PC-3 (cell line): ENCODE results near the gene KCNJ3. TPM values are rescaled to one million over a fixed set of nuclear protein-coding genes. Genes with fewer than 3 reads are reported as not detected.
"Not testable (repeated sequence)": the region's sequence is repeated elsewhere in the genome, so short reads cannot be mapped to it uniquely, and the experiment has no call there.

Source experiments
- ATAC-seq: fragments of 200-7000 bp; cut with Tn5 transposase; 2 replicates; pipeline ENCODE4 v1.9.1; 2020; ENCODE audit warnings: mild to moderate bottlenecking, moderate library complexity
- BruUV-seq: library from RNA; stranded (reverse); fragments of 400-500 nt; replicated peaks from 2 replicates; lab custom pipeline; 2021; lab: Mats Ljungman, UMichigan
- CTCF ChIA-PET: fragments of 300-600 bp; sonication (Branson Sonifier 250); formaldehyde crosslinking; loops from one replicate; lab custom pipeline; 2022; ENCODE audit warnings: antibody characterized with exemption; lab: Charles Lee
- POLR2A ChIA-PET: fragments of 300-600 bp; sonication (Branson Sonifier 250); formaldehyde crosslinking; loops from one replicate; lab custom pipeline; 2022; ENCODE audit warnings: antibody characterized with exemption; ENCODE audit not compliant: unreplicated experiment; lab: Charles Lee
- DNase-seq: peaks from one replicate; pipeline ENCODE4 v3.0.0-alpha.2; 2015
- H2AFZ ChIP-seq: fragments of 300-600 bp; sonication (generic); 2 replicates; pipeline ENCODE4 v1.6.0; 2016; ENCODE audit warnings: antibody characterized with exemption, low read length
- H3F3A ChIP-seq: fragments of 300-600 bp; sonication (generic); one replicate; pipeline ENCODE4 v1.6.0; 2017; ENCODE audit warnings: antibody characterized with exemption, low read length, control low read depth, mild to moderate bottlenecking; ENCODE audit not compliant: unreplicated experiment
- H3K27ac ChIP-seq: fragments of 300-600 bp; sonication (generic); 2 replicates; pipeline ENCODE4 v1.5.1; 2016; ENCODE audit warnings: mild to moderate bottlenecking, low read length
- H3K27me3 ChIP-seq: fragments of 300-600 bp; sonication (generic); 2 replicates; pipeline ENCODE4 v1.6.1; 2016; ENCODE audit warnings: low read length, mixed read lengths
- H3K36me3 ChIP-seq: fragments of 300-600 bp; sonication (generic); 2 replicates; pipeline ENCODE4 v1.6.1; 2016; ENCODE audit warnings: low read depth, mixed run types, low read length, mixed read lengths
- H3K4me1 ChIP-seq: fragments of 300-600 bp; sonication (generic); 2 replicates; pipeline ENCODE4 v1.5.1; 2016; ENCODE audit warnings: low read length; ENCODE audit not compliant: insufficient read depth
- H3K4me2 ChIP-seq: fragments of 300-600 bp; sonication (generic); 2 replicates; pipeline ENCODE4 v1.6.0; 2016; ENCODE audit warnings: low read length
- H3K4me3 ChIP-seq: fragments of 300-600 bp; sonication (generic); 2 replicates; pipeline ENCODE4 v1.5.1; 2016; ENCODE audit warnings: mild to moderate bottlenecking, low read length, mixed read lengths
- H3K79me2 ChIP-seq: fragments of 300-600 bp; sonication (generic); 2 replicates; pipeline ENCODE4 v1.6.1; 2017; ENCODE audit warnings: low read length, mixed read lengths
- H3K9ac ChIP-seq: fragments of 300-600 bp; sonication (generic); 2 replicates; pipeline ENCODE4 v1.6.0; 2016; ENCODE audit warnings: mild to moderate bottlenecking, low read length
- H3K9me2 ChIP-seq: fragments of 300-600 bp; sonication (generic); replicated peaks from 2 replicates; pipeline ENCODE4 v1.6.1; 2016; ENCODE audit warnings: mixed run types, low read length, mixed read lengths
- H3K9me3 ChIP-seq: fragments of 300-600 bp; sonication (generic); 2 replicates; pipeline ENCODE4 v1.6.1; 2016; ENCODE audit warnings: low read length, mixed read lengths
- H4K20me1 ChIP-seq: fragments of 300-600 bp; sonication (generic); 2 replicates; pipeline ENCODE4 v1.6.1; 2016; ENCODE audit warnings: low read length, mixed read lengths
- EZH2 ChIP-seq: fragments of 300-600 bp; sonication (generic); IDR thresholded peaks from one replicate; pipeline ENCODE4 v1.6.1; 2017; ENCODE audit warnings: antibody characterized with exemption, mild to moderate bottlenecking, low read length; ENCODE audit not compliant: unreplicated experiment
- EZH2phosphoT487 ChIP-seq: fragments of 300-600 bp; sonication (generic); IDR thresholded peaks from 2 replicates; pipeline ENCODE4 v1.6.1; 2018; ENCODE audit warnings: mild to moderate bottlenecking, antibody characterized with exemption, low read length, borderline replicate concordance
- intact Hi-C: fragments of 100-400 bp; cut with micrococcal nuclease; formaldehyde crosslinking; loops from 2 replicates; pipeline ENCODE4 v1.9.0; 2023
- total RNA-seq: library from RNA; depleted of rRNA; stranded (reverse); fragments of >200 nt; gene quantifications from 2 replicates; pipeline ENCODE4 v1.2.3, GENCODE V29; 2014
- TF ChIP-seq, protein P1 (sequence below): fragments of 300-600 bp; sonication (generic); conservative IDR thresholded peaks from 2 replicates; pipeline ENCODE4 v1.5.1; 2017; ENCODE audit warnings: antibody characterized with exemption, low read depth, mild to moderate bottlenecking, low read length

The KCNJ3 gene
- total RNA-seq, 1 experiment from 2014 or later, result not detected

DNA sequence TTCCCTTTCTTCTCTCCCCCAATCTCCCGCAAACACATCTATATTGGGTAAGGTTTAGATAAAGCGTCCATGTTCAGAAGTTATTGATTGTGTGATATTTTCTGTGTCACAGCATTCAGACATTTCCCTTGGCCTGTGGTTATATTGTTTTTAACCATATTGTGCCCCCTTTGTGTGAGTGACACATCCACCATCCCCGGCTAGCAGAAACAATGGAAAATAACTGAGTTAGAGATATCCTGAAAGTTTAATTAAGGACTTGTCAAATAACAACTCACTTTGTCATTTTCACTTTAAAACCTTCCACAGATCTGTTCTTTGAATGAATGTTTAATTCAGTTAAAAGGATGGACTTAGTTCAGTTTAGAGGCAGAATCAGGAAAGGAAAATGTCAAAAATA, 151.0 kb downstream of the KCNJ3 start:
- H3K4me3 ChIP-seq, result no peak overlapping the region
- H3K9ac ChIP-seq, result no peak overlapping the region
- H3K79me2 ChIP-seq, result no peaks in the 10 kb centered on the region
- H3K9me3 ChIP-seq, result no peaks in the 10 kb centered on the region
- H3K27ac ChIP-seq, result no peak overlapping the region
- H3K4me2 ChIP-seq, result no peak overlapping the region
- no peaks in the 10 kb centered on the region for H3K27me3 ChIP-seq
- H3F3A ChIP-seq, result no peaks in the 10 kb centered on the region
- intact Hi-C loops, result no loop called here
- H3K9me2 ChIP-seq, result no peaks in the 10 kb centered on the region
- no peaks in the 10 kb centered on the region for H4K20me1 ChIP-seq
- ChIA-PET POLR2A (no interaction called here), CTCF (no interaction called here)
- ATAC-seq, result no peak
- DNase-seq, result no peak
- TF ChIP-seq EZH2phosphoT487, result no peak
- TF ChIP-seq, protein P1, sequence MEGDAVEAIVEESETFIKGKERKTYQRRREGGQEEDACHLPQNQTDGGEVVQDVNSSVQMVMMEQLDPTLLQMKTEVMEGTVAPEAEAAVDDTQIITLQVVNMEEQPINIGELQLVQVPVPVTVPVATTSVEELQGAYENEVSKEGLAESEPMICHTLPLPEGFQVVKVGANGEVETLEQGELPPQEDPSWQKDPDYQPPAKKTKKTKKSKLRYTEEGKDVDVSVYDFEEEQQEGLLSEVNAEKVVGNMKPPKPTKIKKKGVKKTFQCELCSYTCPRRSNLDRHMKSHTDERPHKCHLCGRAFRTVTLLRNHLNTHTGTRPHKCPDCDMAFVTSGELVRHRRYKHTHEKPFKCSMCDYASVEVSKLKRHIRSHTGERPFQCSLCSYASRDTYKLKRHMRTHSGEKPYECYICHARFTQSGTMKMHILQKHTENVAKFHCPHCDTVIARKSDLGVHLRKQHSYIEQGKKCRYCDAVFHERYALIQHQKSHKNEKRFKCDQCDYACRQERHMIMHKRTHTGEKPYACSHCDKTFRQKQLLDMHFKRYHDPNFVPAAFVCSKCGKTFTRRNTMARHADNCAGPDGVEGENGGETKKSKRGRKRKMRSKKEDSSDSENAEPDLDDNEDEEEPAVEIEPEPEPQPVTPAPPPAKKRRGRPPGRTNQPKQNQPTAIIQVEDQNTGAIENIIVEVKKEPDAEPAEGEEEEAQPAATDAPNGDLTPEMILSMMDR, result no peak
- no peak for TF ChIP-seq EZH2
- no TSS peak for BruUV-seq
- no peaks in the 10 kb centered on the region for H3K36me3 ChIP-seq
- no peaks in the 10 kb centered on the region for H3K4me1 ChIP-seq
- H2AFZ ChIP-seq, result no peak overlapping the region

DNA sequence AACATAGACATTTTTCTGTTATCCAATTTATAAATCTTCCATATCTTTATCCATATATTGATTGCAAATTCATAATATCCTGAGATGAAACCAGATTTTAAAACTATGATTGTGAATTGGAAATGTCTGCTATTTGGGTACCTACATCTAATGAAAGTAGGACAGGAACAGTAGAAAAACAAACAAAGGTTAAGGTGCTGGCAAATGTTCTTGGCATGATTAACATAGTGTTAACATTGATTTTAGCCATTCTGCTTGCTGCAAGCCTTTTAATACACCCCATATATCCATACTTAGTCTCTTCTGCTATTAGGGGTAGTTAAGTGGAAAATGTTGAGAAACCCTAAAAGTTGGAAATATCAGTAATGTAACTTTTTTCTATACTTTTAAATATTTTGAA, 152.0 kb downstream of the KCNJ3 start:
- Histone ChIP-seq H4K20me1 (no peaks in the 10 kb centered on the region), H3K36me3 (no peaks in the 10 kb centered on the region), H3K4me1 (no peaks in the 10 kb centered on the region), H3F3A (no peaks in the 10 kb centered on the region), H3K27me3 (no peaks in the 10 kb centered on the region), H3K27ac (no peak overlapping the region), H3K79me2 (no peaks in the 10 kb centered on the region), H2AFZ (no peak overlapping the region), H3K9me3 (no peaks in the 10 kb centered on the region), H3K4me2 (no peak overlapping the region), H3K9ac (no peak overlapping the region), H3K9me2 (no peaks in the 10 kb centered on the region), H3K4me3 (no peak overlapping the region)
- DNase-seq (no peak), ATAC-seq (no peak)
- ChIA-PET POLR2A (no interaction called here), CTCF (no interaction called here)
- no TSS peak for BruUV-seq
- intact Hi-C loops, result no loop called here
- no peak for TF ChIP-seq EZH2phosphoT487
- no peak for TF ChIP-seq EZH2
- TF ChIP-seq, protein P1, result no peak

DNA sequence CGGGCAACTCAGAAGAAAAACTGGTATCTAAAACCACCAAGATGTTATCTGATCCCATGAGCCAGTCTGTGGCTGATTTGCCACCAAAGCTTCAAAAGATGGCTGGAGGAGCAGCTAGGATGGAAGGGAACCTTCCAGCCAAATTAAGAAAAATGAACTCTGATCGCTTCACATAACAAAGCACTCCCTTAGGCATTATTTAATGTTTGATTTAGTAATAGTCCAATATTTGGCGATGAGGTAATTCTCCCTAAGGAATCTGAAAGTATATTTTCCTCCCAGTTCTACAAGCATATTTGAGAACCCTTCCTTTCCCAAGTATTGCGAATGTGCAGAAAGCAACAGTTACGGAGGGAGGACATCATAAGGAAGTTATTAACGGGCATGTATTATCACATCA, 156.6 kb downstream of the KCNJ3 start:
- Histone ChIP-seq H3K4me2 (no peak overlapping the region), H3K27ac (no peak overlapping the region), H3F3A (no peaks in the 10 kb centered on the region), H3K9me2 (no peaks in the 10 kb centered on the region), H3K9ac (no peak overlapping the region), H3K4me3 (no peak overlapping the region), H3K36me3 (no peaks in the 10 kb centered on the region), H3K27me3 (no peaks in the 10 kb centered on the region), H2AFZ (no peak overlapping the region), H3K9me3 (no peaks in the 10 kb centered on the region), H4K20me1 (no peaks in the 10 kb centered on the region), H3K79me2 (no peaks in the 10 kb centered on the region), H3K4me1 (no peaks in the 10 kb centered on the region)
- no peak for TF ChIP-seq EZH2
- no peak for TF ChIP-seq EZH2phosphoT487
- TF ChIP-seq, protein P1, result no peak
- CTCF ChIA-PET, result no interaction called here
- POLR2A ChIA-PET, result no interaction called here
- no TSS peak for BruUV-seq
- no peak for ATAC-seq
- DNase-seq, result no peak
- intact Hi-C loops, result no loop called here

DNA sequence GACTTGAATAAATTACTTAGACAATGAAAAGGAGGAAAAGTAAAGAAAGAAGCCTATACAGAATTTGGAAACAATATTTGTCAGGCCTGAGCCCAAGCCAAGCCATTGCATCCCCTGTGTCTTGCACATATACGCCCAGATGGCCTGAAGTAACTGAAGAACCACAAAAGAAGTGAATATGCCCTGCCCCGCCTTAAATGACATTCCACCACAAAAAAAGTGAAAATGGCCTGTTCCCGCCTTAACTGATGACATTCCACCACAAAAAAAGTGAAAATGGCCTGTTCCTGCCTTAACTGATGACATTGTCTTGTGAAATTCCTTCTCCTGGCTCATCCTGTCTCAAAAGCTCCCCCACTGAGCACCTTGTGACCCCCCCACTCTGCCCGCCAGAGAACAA, 168.7 kb downstream of the KCNJ3 start:
- H3F3A ChIP-seq, DNase-seq, ATAC-seq, H3K9me3 ChIP-seq, CTCF ChIA-PET, H3K79me2 ChIP-seq, H3K9me2 ChIP-seq, H2AFZ ChIP-seq, H3K4me3 ChIP-seq, H3K4me2 ChIP-seq, H3K4me1 ChIP-seq, H3K9ac ChIP-seq, H3K27ac ChIP-seq, H4K20me1 ChIP-seq, H3K27me3 ChIP-seq, POLR2A ChIA-PET, intact Hi-C loops, H3K36me3 ChIP-seq, BruUV-seq: not testable (repeated sequence)
